ENCODE measurements around the gene GPRIN1.

- no peak for TF ChIP-seq CTCF (conservative IDR thresholded peaks at IDR 0.05; ENCODE audit: low read depth, low read length)
- no peak for TF ChIP-seq SMC3 (IDR thresholded peaks at IDR 0.05; ENCODE audit: low read depth, low read length)
- TF ChIP-seq POLR2A (IDR thresholded peaks at IDR 0.05; ENCODE audit: low read depth, low read length), result no peak
- no peak for TF ChIP-seq BHLHE40 (IDR thresholded peaks at IDR 0.05; ENCODE audit: low read depth, low read length)
- no peak for TF ChIP-seq RCOR1 (IDR thresholded peaks at IDR 0.05; ENCODE audit: insufficient replicate concordance, low read length)
- TF ChIP-seq MAZ (IDR thresholded peaks at IDR 0.05; ENCODE audit: borderline replicate concordance, low read depth, low read length), result no peak
These were observed 20.8 kb downstream of the GPRIN1 start for GRCh38 chr5:176589039-176589769.

Measured in IMR-90 (cell line).